SU-DHL-6 (cell line): Measurements from ENCODE around the gene GPR55.

Source experiments
- CTCF ChIP-seq: fragments of 200-600 bp; sonication (generic); IDR thresholded peaks from one replicate; pipeline ENCODE4 v1.5.1; 2017; ENCODE audit warnings: antibody characterized with exemption, mild to moderate bottlenecking, low read length, moderate library complexity; ENCODE audit not compliant: insufficient read depth, poor library complexity, severe bottlenecking
- EZH2phosphoT487 ChIP-seq: fragments of 200-600 bp; sonication (generic), shearing (Covaris generic); conservative IDR thresholded peaks from 2 replicates; pipeline ENCODE4 v1.6.1; 2018; ENCODE audit warnings: mild to moderate bottlenecking, antibody characterized with exemption, low read length, moderate library complexity, mixed read lengths

- TF ChIP-seq CTCF (no peak), EZH2phosphoT487 (no peak)
These were observed 30.9 kb downstream of the GPR55 start for GRCh38 chr2:230893841-230894781.
